ENCODE results near the gene NCAPG2.
A peak's percentile ranks its signal among the peaks of the same experiment; 100 is the strongest.
"Not testable (repeated sequence)": the region's sequence is repeated elsewhere in the genome, so short reads cannot be mapped to it uniquely, and the experiment has no call there.

NCAPG2 gene

DNA sequence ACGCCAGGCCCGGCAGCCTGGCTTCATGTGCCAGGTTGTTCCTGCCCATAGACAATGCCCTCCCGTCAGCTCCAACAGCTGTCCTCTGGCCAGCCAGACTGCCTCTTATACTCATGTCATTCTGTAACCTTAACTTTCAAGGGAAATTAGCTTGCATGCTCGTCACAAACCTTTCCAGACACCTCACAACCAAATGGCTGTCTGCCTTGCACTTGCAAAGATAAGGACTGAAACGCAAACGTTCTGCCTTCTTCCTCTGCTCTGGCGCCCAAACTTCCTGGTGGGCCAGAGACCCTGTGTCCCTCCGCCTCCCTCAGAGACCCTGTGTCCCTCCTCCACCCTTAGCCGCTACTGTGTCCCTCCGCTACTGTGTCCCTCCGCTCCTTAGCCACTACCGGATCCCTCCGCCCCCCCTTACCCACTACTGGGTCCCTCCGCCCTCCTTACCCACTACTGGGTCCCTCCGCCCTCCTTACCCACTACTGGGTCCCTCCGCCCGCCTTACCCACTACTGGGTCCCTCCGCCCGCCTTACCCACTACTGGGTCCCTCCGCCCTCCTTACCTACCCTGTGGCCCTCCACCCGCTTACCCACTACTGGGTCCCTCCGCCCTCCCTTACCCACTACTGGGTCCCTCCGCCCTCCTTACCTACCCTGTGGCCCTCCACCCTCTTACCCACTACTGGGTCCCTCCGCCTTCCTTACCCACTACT, 37.5 kb downstream of the NCAPG2 start:
- DNase-seq: peak in 2 of 3 experiments; percentile 55 to 64
- not testable (repeated sequence) for H3K27me3 Mint-ChIP-seq
- H3K27ac Mint-ChIP-seq: peak overlapping the region; percentile 51 to 60

DNA sequence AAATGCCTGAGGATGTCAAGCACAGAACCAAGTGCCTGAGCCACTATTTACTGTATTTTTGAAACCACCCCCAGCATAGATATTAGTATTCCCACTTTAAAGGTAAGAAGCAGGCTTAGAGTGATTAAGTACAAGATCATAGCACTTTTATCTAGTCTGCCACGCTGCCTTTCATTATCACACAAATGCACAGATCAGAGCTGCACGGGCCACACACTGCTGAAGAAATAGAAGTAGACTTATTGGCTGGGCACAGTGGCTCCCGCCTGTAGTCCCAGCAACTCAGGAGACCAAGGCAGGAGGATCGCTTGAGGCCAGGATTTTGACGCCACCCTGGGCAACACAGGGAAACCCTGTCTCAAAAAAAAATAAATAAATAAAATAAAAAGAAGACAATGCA, 38.2 kb downstream of the NCAPG2 start:
- Mint-ChIP-seq H3K9me3 (no peaks in the 10 kb centered on the region), H3K4me3 (peak overlapping the region in 1 of 2 donors; percentile 77), H3K4me1 (ENCODE audit: low read depth in 2 of 2) (peaks cover 11 to 24% of the 10 kb centered on the region in 2 donors), H3K27ac (peak overlapping the region in 1 of 2 donors; percentile 51), H3K27me3 (no peaks in the 10 kb centered on the region), H3K36me3 (ENCODE audit: insufficient read depth) (peaks cover 9% of the 10 kb centered on the region)
- no peak for ATAC-seq (replicated peaks)
- no peak for DNase-seq

More for the DNA sequence above, 37.5 kb downstream of the NCAPG2 start:
- H3K4me1 Mint-ChIP-seq (ENCODE audit: low read depth in 2 of 2): peaks cover 11 to 24% of the 10 kb centered on the region in 2 donors
- ATAC-seq (replicated peaks); H3K9me3 Mint-ChIP-seq; H3K36me3 Mint-ChIP-seq (ENCODE audit: insufficient read depth): not testable (repeated sequence)
- peak overlapping the region; percentile 45 to 77 for H3K4me3 Mint-ChIP-seq

DNA sequence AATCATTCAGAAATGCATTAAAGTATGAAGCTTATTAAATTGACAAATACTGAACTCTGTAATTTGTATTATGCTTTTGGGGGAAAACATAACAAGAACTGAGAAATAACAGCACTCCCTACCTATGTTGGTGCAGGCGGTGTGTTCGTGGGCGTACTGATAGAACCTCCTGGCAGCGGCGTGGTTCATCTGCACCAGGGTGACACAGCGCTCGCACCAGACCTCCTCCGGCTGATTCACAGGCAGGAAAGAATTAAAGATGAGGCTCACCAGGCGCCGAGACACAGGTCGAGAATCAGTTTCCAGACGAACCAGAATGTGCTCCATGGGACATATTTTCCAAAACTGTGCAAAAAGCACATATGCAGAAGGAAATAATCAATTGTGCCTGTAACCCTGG, 40.2 kb downstream of the NCAPG2 start:
- H3K27ac Mint-ChIP-seq: peak overlapping the region in 1 of 2 donors; percentile 17
- DNase-seq (no peak), ATAC-seq (replicated peaks) (no peak)
- peaks cover 11 to 27% of the 10 kb centered on the region in 2 donors for H3K4me1 Mint-ChIP-seq (ENCODE audit: low read depth in 2 of 2)
- H3K4me3 Mint-ChIP-seq: peak overlapping the region in 1 of 2 donors; percentile 62
- no peaks in the 10 kb centered on the region for H3K27me3 Mint-ChIP-seq
- H3K9me3 Mint-ChIP-seq: no peaks in the 10 kb centered on the region
- H3K36me3 Mint-ChIP-seq (ENCODE audit: insufficient read depth): peaks cover 14% of the 10 kb centered on the region

DNA sequence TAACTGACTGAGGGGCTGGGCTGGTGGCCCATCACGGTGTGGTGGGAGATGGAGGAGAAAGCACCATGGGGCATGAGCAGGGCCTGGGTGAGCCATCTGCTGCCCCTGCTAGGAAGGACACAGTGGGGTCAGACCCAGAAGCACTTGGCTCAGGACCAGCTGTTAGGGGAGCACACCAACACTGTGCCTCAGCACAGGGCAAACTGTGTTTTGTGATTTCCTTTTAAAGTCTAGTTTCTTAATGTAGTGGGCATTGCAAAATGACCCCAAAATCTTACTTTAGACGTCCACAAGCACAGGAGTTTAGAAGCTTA, 41.2 kb downstream of the NCAPG2 start:
- ATAC-seq (replicated peaks) (peak; percentile 30), DNase-seq (no peak)
- Mint-ChIP-seq H3K4me1 (ENCODE audit: low read depth in 2 of 2) (peaks cover 11 to 25% of the 10 kb centered on the region in 2 donors), H3K27ac (peak overlapping the region; percentile 47 to 72), H3K9me3 (no peaks in the 10 kb centered on the region), H3K27me3 (no peaks in the 10 kb centered on the region), H3K36me3 (ENCODE audit: insufficient read depth) (peaks cover 14% of the 10 kb centered on the region), H3K4me3 (peak overlapping the region; percentile 60 to 81)

DNA sequence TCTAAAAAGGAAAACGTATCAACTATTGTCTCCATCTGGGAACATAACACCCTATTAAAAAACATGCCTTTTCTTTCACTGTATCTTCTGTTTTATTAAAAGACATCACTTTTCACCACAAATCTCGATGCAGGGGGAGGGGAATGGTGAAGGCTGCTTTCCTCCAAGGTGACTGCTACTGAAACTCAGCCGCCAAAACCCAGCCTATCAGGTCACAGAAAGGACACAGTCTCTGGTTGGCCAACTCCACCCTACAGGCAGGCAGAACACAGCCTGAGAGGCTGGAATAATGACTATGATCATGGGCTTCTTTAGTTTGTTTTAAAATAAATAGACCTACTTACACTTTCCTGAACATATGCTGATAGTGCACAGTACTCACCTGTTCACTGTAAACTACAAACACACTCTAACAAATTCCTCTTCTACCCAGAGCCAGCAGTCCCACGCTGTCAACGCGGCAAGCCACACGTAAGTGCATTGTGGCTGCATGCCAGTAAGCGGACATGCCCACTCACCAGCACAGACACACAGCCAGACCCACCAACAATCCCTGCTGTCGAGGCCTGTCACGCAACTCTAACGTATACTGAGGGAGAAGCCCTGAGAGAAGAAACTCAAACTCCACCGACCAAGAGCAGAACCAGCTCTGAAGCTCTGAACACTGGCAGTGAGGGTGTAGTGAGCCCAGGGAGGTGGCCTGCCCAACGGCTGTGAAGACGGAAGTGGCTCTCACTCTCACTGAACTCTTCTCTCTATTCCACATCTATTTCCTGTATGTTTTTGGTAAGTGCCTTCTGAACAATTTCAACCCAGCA, 41.8 kb downstream of the NCAPG2 start:
- H3K9me3 Mint-ChIP-seq: no peaks in the 10 kb centered on the region
- peak in 1 of 3 experiments; percentile 15 for DNase-seq
- H3K27ac Mint-ChIP-seq: peak overlapping the region; percentile 47 to 72
- peak overlapping the region; percentile 60 to 81 for H3K4me3 Mint-ChIP-seq
- peaks cover 19% of the 10 kb centered on the region for H3K36me3 Mint-ChIP-seq (ENCODE audit: insufficient read depth)
- peak; percentile 85 for ATAC-seq (replicated peaks)
- H3K4me1 Mint-ChIP-seq (ENCODE audit: low read depth in 2 of 2): peaks cover 11 to 25% of the 10 kb centered on the region in 2 donors
- no peaks in the 10 kb centered on the region for H3K27me3 Mint-ChIP-seq

DNA sequence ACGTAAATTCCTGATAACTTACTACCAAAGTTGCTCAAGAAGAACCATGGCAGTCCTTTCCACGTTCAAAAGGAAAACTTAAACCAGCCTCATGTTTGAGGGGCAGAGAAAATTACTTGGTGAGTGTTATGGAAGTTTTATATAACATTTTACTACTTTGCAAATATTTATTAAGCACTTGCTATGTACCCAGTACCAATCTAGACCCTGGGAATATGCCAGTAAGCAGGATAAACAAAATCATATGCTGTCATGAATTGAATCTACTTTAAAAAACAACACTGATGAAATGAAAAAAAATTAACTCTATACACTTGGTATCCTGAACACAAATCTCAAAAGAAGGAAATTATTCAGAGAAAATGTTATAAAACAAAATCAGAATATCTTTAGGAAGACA, 46.1 kb downstream of the NCAPG2 start:
- ATAC-seq (replicated peaks) (no peak), DNase-seq (no peak)
- Mint-ChIP-seq H3K27me3 (no peaks in the 10 kb centered on the region), H3K36me3 (ENCODE audit: insufficient read depth) (peaks cover 33% of the 10 kb centered on the region), H3K4me3 (no peak overlapping the region), H3K27ac (peak overlapping the region in 1 of 2 donors; percentile 26), H3K4me1 (ENCODE audit: low read depth in 2 of 2) (peaks cover 21 to 23% of the 10 kb centered on the region in 2 donors), H3K9me3 (no peaks in the 10 kb centered on the region)

DNA sequence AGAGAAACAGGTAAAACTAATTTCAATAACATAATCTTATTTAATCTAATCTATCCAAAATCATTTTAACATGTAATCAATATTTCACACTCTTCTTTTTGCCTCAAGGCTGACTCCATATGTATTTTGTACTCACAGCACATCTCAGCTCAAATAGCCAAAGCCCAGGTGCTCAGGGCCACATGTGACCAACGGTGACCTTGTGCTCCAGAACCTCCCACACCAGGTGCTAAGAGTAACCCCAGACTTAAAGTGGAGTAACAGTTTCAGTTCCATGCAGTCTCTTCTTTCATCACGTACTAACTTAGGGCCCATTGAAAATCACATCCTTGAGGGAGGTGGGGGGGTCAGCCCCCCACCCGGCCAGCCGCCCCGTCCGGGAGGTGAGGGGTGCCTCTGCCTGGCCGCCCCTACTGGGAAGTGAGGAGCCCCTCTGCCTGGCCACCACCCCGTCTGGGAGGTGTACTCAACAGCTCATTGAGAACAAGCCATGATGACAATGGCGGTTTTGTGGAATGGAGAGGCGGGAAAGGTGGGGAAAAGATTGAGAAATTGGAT, 47.3 kb downstream of the NCAPG2 start:
- H3K27me3 Mint-ChIP-seq: no peaks in the 10 kb centered on the region
- no peak overlapping the region for H3K4me3 Mint-ChIP-seq
- ATAC-seq (replicated peaks) (no peak), DNase-seq (no peak)
- peaks cover 24% of the 10 kb centered on the region for H3K36me3 Mint-ChIP-seq (ENCODE audit: insufficient read depth)
- H3K27ac Mint-ChIP-seq: no peak overlapping the region
- H3K4me1 Mint-ChIP-seq (ENCODE audit: low read depth in 2 of 2): peaks cover 10 to 11% of the 10 kb centered on the region in 2 donors
- no peaks in the 10 kb centered on the region for H3K9me3 Mint-ChIP-seq

DNA sequence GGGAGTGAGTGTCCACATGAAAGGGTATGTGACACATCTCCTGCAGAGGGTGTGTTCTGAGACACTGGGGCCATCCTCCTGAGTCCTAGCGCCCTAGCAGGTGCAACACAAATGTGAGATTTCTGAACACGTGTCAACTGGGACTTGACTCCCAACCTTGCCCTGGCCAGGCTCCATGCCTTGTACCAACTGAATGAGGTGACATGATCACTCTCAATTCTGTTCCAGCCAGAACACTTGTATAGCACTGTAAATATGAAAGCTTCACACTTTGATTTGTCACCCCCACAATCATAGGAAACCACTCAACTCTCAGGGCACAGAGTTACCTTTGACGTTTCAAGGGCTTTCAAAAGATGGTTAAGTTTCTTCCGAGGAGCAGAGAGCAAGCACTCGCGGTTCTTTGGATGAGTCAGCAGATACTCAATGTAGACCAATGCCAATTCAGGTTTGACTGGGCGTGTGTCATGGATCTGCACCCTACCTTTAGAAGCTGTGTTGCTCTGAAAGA, 48.6 kb downstream of the NCAPG2 start:
- DNase-seq (peak in 1 of 3 experiments; percentile 8), ATAC-seq (replicated peaks) (peak; percentile 94)
- Mint-ChIP-seq H3K4me3 (peak overlapping the region; percentile 24 to 26), H3K9me3 (no peaks in the 10 kb centered on the region), H3K4me1 (ENCODE audit: low read depth in 2 of 2) (peaks cover 10 to 11% of the 10 kb centered on the region in 2 donors), H3K36me3 (ENCODE audit: insufficient read depth) (peaks cover 33% of the 10 kb centered on the region), H3K27ac (peak overlapping the region; percentile 68 to 80), H3K27me3 (no peaks in the 10 kb centered on the region)

DNA sequence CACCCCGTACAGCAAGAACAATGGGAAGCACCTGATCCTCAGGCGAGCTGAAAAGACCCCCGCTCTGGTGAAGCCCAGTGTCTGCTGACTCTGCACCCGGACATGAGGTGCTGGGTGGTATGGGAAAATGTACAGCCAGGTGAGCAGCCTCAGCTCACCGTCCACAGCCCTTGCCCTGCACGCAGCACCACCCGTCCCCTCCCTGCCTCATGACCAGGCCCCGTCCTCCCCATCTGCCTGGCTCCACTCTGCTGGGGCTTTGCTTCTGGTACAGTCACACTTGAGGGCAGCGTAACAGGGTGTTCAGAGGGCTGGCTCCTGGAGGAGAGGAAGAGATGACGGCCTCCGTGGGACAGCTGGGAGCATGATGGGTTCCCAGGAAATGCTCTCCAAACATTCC, 49.1 kb downstream of the NCAPG2 start:
- Mint-ChIP-seq H3K36me3 (ENCODE audit: insufficient read depth) (peaks cover 35% of the 10 kb centered on the region), H3K27ac (peak overlapping the region; percentile 68 to 80), H3K9me3 (no peaks in the 10 kb centered on the region), H3K4me3 (no peak overlapping the region), H3K27me3 (no peaks in the 10 kb centered on the region), H3K4me1 (ENCODE audit: low read depth in 2 of 2) (peaks cover 10 to 11% of the 10 kb centered on the region in 2 donors)
- no peak for DNase-seq
- ATAC-seq (replicated peaks): no peak

DNA sequence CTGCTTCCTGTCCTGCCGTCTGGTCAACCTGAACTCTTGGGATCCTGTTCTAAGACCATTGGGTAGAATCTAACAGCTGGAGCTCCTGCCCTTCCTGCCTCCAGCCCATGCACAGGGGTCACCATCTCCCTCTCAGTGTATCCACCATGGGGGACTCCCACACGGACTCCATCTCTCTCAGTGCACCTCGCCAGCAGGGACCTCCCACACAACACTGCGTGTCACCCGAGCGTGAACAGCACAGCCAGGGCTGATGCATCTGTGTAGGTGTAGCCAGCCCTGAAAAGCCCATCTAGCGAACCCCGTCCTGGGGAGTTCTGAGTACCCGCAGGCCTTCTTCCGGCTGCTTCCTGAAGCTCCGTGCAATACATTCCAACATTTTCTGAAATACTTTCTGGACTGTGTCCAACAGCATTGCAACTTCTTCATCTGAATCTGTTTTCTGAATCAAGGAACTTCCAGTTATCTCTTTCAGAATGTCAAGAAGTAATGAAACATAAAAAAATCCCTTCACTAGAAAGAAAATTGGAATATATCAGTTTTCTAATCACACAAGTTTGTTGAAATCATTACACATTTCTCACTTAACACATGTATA, 52.5 kb downstream of the NCAPG2 start:
- Mint-ChIP-seq H3K4me1 (ENCODE audit: low read depth in 2 of 2) (peaks cover 10 to 11% of the 10 kb centered on the region in 2 donors), H3K36me3 (ENCODE audit: insufficient read depth) (peaks cover 35% of the 10 kb centered on the region)

DNA sequence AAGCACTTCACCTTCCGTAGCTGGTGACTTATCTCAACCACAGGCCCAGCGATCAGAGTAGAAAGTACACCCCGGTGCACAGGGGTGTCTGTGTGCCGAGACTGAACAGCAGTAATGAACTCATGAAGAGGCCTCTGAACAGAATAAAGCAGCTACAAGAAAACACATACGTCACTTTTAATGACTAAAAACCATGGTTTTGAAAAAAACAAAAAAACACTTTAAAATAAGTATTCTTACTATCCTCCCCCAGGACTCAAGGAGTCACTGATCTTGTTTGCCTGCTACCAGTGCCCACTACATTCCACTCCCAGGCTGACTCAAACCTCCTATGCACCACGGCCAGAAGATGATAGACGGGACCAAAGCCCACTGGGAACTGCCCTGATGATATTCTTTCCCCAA, 53.8 kb downstream of the NCAPG2 start:
- Mint-ChIP-seq H3K4me3 (no peak overlapping the region), H3K36me3 (ENCODE audit: insufficient read depth) (peaks cover 32% of the 10 kb centered on the region), H3K27me3 (no peaks in the 10 kb centered on the region), H3K9me3 (no peaks in the 10 kb centered on the region), H3K27ac (peak overlapping the region in 1 of 2 donors; percentile 44), H3K4me1 (ENCODE audit: low read depth in 2 of 2) (peaks cover 2 to 5% of the 10 kb centered on the region in 2 donors)
- ATAC-seq (replicated peaks): no peak
- no peak for DNase-seq

More for the DNA sequence above, 52.5 kb downstream of the NCAPG2 start:
- Mint-ChIP-seq H3K27ac (peak overlapping the region in 1 of 2 donors; percentile 65), H3K27me3 (no peaks in the 10 kb centered on the region), H3K4me3 (no peak overlapping the region), H3K9me3 (no peaks in the 10 kb centered on the region)
- ATAC-seq (replicated peaks) (no peak), DNase-seq (no peak)

DNA sequence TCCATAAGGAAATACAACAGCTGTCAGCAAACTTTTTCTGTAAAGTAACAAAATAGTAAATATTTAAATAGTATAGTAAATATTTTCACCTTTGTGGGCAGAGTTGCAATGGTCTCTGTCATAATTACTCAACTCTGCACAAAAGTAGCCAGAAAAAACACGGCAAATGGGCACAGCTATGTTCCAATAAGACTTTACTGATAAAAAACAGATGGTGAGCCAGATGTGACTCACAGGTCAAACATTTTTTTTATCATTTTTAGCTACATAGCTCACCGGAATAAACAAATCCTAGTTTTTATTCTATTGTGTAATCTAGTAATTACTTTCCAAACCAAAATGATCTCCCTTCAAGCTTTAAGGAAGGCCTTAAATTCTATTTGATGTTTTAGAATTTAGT, 55.3 kb downstream of the NCAPG2 start:
- DNase-seq (no peak), ATAC-seq (replicated peaks) (no peak)
- Mint-ChIP-seq H3K27me3 (no peaks in the 10 kb centered on the region), H3K36me3 (ENCODE audit: insufficient read depth) (peaks cover 39% of the 10 kb centered on the region), H3K27ac (no peak overlapping the region), H3K4me1 (ENCODE audit: low read depth in 2 of 2) (peaks cover 0 to 2% of the 10 kb centered on the region in 2 donors), H3K9me3 (no peaks in the 10 kb centered on the region), H3K4me3 (no peak overlapping the region)

DNA sequence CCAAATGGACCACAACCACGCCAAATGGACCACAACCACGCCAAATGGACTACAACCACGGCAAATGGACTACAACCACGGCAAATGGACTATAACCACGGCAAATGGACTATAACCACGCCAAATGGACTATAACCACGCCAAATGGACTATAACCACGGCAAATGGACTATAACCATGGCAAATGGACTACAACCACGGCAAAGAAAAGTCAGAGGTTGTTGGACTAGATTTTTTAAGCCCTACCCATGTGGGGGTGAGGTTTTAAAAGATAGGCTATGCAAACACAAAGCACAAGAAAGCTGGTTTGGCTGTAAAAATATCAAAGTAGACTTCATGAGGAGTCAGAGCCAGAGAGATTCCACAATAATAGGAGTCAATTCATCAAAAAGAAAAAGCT, 55.8 kb downstream of the NCAPG2 start:
- no peak for DNase-seq
- Mint-ChIP-seq H3K4me3 (no peak overlapping the region), H3K27ac (no peak overlapping the region), H3K4me1 (ENCODE audit: low read depth in 2 of 2) (peaks cover 0 to 2% of the 10 kb centered on the region in 2 donors), H3K27me3 (no peaks in the 10 kb centered on the region), H3K36me3 (ENCODE audit: insufficient read depth) (peaks cover 40% of the 10 kb centered on the region), H3K9me3 (no peaks in the 10 kb centered on the region)
- no peak for ATAC-seq (replicated peaks)
